Measurements from ENCODE around the gene BCKDK.
"Not testable (repeated sequence)": the region's sequence is repeated elsewhere in the genome, so short reads cannot be mapped to it uniquely, and the experiment has no call there.

BCKDK gene

DNA sequence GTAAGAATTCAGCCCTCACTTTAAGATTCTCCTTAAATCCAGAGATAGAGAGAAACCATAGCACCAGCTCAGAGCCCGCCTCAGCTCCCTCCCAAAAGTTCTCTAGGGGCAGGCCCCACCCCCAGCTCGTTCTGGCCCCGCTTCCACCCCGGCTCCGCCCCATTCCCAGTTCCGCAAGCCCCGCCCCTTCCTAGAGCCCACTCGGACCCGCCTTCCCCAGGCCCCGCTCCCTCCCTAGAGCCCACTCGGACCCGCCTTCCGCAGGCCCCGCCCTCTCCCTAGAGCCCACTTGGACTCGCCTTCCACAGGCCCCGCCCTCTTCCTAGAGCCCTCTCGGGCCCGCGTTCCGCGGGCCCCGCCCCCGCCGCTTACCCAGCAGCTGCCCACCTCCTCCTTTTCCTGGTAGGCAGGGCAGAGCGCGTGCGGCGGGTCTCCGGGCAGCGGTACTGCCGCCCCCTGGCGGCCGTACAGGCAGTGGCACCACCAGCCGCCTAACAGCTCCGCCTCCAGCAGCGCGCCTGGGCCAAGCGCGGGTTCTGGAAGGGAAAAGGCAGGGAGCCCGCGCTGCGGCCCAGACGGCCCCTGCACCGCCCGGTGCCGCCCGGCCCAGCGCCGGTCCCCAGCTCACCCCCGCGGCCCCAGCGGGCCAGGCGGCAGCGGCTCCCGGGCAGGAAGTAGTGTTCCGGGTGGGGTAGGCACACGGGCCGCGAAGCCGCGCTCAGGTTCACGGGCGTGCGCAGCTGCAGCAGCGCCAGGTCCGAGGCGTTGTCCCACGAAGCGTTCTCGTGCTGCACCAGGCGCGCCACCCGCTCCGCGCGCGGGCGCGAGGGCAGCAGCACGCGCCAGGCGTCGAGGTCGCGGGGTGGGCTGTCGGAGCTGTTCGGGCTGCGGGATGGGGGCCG, 34.2 kb downstream of the BCKDK start:
- peak; percentile 100 for DNase-seq (ENCODE audit: low spot score)

- DNase-seq (ENCODE audit: low spot score), result no peak
These were observed 35.0 kb downstream of the BCKDK start for GRCh38 chr16:31143011-31143693.

- DNase-seq (ENCODE audit: low spot score), result no peak
These were observed 35.5 kb downstream of the BCKDK start for GRCh38 chr16:31143694-31144148.

DNA sequence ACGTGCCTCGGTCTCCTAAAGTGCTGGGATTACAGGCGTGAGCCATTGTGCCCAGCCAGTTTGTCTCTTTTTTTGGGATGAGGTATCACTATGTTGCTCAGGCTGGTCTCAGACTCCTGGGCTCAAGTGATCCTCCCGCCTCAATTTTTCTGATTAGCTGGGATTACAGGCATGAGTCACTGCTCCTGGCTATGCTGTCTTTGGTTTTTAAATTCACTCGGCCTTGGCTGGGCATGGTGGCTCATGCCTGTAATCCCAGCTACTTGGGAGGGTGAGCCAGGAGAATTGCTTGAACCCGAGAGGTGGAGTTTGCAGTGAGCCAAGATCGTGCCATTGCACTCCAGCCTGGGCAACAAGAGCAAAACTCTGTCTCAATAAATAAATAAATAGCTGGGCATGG, 36.2 kb downstream of the BCKDK start:
- DNase-seq (ENCODE audit: low spot score), result not testable (repeated sequence)

GRCh38 chr16:31145398-31145990, 37.3 kb downstream of the BCKDK start:
- DNase-seq (ENCODE audit: low spot score), result no peak

GRCh38 chr16:31147574-31147973, 39.4 kb downstream of the BCKDK start:
- no peak for DNase-seq (ENCODE audit: low spot score)

- no peak for DNase-seq (ENCODE audit: low spot score)
These were observed 40.1 kb downstream of the BCKDK start for GRCh38 chr16:31148281-31148728.

- no peak for DNase-seq (ENCODE audit: low spot score)
These were observed 40.7 kb downstream of the BCKDK start for GRCh38 chr16:31148896-31149295.

GRCh38 chr16:31149332-31149731, 41.1 kb downstream of the BCKDK start:
- DNase-seq (ENCODE audit: low spot score), result no peak

DNA sequence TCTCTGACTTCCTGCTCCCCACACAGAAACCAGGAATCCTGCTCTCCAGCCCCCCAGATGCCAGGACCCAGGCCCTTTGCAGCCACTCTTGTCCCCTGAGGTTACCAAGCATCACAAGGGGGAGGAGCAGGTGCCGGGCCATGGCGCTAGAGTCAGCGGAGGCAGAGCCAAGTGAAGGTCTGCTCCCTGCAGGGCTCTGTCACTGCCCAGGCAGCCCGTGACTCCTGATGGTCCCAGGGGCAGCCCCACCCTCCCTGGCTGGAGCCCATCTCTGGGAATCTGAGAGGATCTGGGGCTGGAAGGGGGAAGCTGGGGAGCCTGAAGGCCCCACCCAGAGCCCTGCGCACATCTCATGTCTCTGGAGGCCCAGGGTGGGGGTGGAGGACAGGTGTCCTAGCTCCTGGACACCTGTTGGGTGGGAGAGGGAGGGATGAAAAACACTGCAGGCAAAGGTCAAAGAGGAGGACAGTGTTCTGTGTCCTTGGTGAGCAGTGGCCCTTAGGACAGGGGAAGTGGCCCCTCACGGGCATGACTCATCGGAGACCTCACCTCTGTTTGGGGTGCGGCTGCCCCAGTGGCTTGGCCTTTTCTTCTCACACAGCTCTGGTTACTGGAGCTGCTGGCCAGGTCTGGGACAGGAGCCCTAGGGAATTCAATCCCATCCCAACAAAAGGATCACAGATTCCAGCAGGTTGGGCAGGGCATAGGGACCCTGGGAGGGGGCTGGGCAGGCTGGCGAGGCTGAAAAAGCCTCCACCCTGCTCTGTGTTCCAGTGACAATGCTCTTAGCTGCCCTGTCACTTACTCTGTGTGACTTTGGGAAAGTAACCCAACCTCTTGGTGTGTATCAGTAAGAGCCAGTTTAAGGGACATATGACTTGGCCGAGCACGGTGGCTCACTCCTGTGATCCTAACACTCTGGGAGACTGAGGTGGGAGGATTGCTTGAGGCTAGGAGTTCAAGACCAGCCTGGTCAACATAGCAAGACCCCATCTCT, 42.0 kb downstream of the BCKDK start, which contains the start of gene PRSS36:
TSS of gene PRSS36 (minus strand) at position 173 of the 997 bp plus-strand sequence. CDS start at position 142, 31 bp downstream.
- no peak for DNase-seq (ENCODE audit: low spot score)

- DNase-seq (ENCODE audit: low spot score), result not testable (repeated sequence)
These were observed 42.8 kb downstream of the BCKDK start for GRCh38 chr16:31150976-31151375.

DNA sequence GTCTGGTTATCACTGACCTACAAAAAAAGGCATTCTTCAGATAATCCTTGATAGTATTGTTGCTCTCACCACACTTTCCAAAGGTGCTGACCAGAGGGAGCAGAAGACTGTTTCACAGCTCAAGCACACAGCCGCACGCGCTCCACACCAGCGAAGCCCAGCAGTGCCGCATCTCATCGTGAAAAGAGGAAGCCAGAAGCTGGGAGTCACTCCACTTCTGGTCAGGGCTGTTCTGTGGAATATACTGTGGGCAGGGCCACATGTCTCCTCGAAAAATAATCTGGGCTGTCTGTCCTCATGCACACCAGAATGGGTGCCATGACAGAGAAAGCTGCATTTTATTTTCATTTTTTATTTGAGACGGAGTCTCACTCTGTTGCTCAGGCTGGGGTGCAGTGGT, 49.0 kb downstream of the BCKDK start:
- no peak for DNase-seq (ENCODE audit: low spot score)
